Activated CD8-positive, alpha-beta memory T cell treated with anti-CD3 and anti-CD28 coated beads, Interleukin-2, amount 10 ng/mL, durations not matched to agents 7 days and 5 days (primary cell): ENCODE data around the gene DMXL1. TPM values are rescaled to one million over a fixed set of nuclear protein-coding genes. Genes with fewer than 3 reads are reported as not detected.

Source experiments
- ATAC-seq: fragments of 150-1000 bp; cut with Tn5 transposase; one replicate; pipeline ENCODE4 v1.10.0; 2021; ENCODE audit warnings: moderate library complexity
- CTCF ChIA-PET: fragments of 350-600 bp; sonication (Branson Sonifier 250); formaldehyde crosslinking; loops from one replicate; lab custom pipeline; 2021; ENCODE audit warnings: antibody characterized with exemption; lab: Charles Lee
- DNase-seq: peaks from one replicate; pipeline ENCODE4 v3.0.0-alpha.2; 2020
- H3K27ac Mint-ChIP-seq: one replicate; pipeline ENCODE4 v1.8.0; 2021; ENCODE audit warnings: mild to moderate bottlenecking, mixed read lengths
- H3K27me3 Mint-ChIP-seq: one replicate; pipeline ENCODE4 v1.8.0; 2021; ENCODE audit warnings: mixed read lengths
- H3K36me3 Mint-ChIP-seq: one replicate; pipeline ENCODE4 v1.8.0; 2021; ENCODE audit warnings: mild to moderate bottlenecking, mixed read lengths
- H3K4me1 Mint-ChIP-seq: one replicate; pipeline ENCODE4 v1.8.0; 2021; ENCODE audit warnings: mixed read lengths
- H3K4me3 Mint-ChIP-seq: one replicate; pipeline ENCODE4 v1.8.0; 2021; ENCODE audit warnings: mild to moderate bottlenecking, moderate library complexity, mixed read lengths
- H3K9me3 Mint-ChIP-seq: one replicate; pipeline ENCODE4 v1.8.0; 2022; ENCODE audit warnings: low read depth, mixed read lengths
- total RNA-seq, 2 experiments: library from RNA; stranded (reverse); gene quantifications; one replicate each; pipeline ENCODE4 v1.2.3, GENCODE V29; 2021

DMXL1 gene
- total RNA-seq, 2 experiments from 2014 or later = 30.4 to 35.5 TPM

- no peak overlapping the region for H3K27ac Mint-ChIP-seq
- CTCF ChIA-PET = no interaction called here
- DNase-seq (no peak), ATAC-seq (no peak)
- no peaks in the 10 kb centered on the region for H3K27me3 Mint-ChIP-seq
- peaks cover 2% of the 10 kb centered on the region for H3K4me1 Mint-ChIP-seq
- H3K9me3 Mint-ChIP-seq = no peaks in the 10 kb centered on the region
- H3K4me3 Mint-ChIP-seq = no peak overlapping the region
- H3K36me3 Mint-ChIP-seq = no peaks in the 10 kb centered on the region
These were observed 33.2 kb upstream of the DMXL1 start for GRCh38 chr5:119037496-119038215.

DNA sequence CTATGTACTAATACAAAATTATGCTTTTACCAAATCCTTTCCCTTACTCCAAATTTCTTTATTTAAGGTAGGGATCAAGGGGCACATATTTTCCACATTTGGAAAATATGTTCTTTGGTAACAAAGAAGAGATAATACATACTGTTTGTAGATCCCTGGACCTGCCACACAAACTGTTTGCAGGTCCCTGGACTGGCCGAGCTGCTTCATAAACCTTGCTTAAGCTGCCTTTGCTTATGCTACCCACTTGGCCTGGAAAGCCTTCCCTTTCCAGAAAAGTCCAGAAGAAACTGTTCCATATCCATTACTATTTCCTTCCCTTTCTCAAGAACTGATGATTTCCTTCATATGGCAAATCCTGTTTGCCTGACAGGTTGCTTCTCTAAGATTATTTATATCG, 22.6 kb upstream of the DMXL1 start:
- Mint-ChIP-seq H3K4me1 (no peaks in the 10 kb centered on the region), H3K4me3 (no peak overlapping the region), H3K27me3 (peaks cover 5% of the 10 kb centered on the region), H3K9me3 (no peaks in the 10 kb centered on the region), H3K27ac (no peak overlapping the region), H3K36me3 (no peaks in the 10 kb centered on the region)
- DNase-seq (no peak), ATAC-seq (no peak)
- CTCF ChIA-PET = interaction anchor here (1.4 kb wide), 1 partner anchor 60 kb away, joined by 3 read pairs; the partner anchor contains the start of gene DTWD2

GRCh38 chr5:119049824-119050449, 20.9 kb upstream of the DMXL1 start:
- Mint-ChIP-seq H3K27ac (no peak overlapping the region), H3K4me3 (no peak overlapping the region), H3K9me3 (no peaks in the 10 kb centered on the region), H3K27me3 (peaks cover 5% of the 10 kb centered on the region), H3K36me3 (no peaks in the 10 kb centered on the region), H3K4me1 (no peaks in the 10 kb centered on the region)
- DNase-seq (no peak), ATAC-seq (no peak)
- CTCF ChIA-PET = no interaction called here

- Mint-ChIP-seq H3K27ac (no peak overlapping the region), H3K27me3 (peaks cover 5% of the 10 kb centered on the region), H3K9me3 (no peaks in the 10 kb centered on the region), H3K4me1 (no peaks in the 10 kb centered on the region), H3K4me3 (no peak overlapping the region), H3K36me3 (no peaks in the 10 kb centered on the region)
- ATAC-seq = no peak
- CTCF ChIA-PET = interaction anchor here (0.9 kb wide), 1 partner anchor 359 kb away, joined by 3 read pairs; no protein-coding TSS in a partner anchor
- DNase-seq = no peak
These were observed 16.8 kb upstream of the DMXL1 start for GRCh38 chr5:119054101-119054500.

DNA sequence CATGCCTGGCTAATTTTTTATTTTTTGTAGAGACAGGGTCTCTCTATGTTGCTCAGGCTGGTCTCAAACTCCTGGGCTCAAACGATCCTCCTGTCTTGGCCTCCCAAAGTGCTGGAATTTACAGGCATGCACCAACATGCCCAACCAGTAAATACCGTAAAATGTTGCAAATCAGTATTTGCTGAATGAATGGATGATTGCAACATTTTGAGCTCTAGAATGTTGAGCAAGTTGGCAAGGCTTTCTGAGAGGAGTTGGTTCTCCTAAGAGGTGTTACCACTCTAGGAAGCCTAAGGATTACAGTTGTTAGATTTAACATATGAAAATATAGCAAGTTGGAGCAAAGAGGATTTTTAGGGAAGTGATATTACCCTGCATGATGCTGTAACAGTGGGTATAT, 15.6 kb upstream of the DMXL1 start:
- Mint-ChIP-seq H3K36me3 (no peaks in the 10 kb centered on the region), H3K9me3 (no peaks in the 10 kb centered on the region), H3K4me1 (no peaks in the 10 kb centered on the region), H3K27ac (no peak overlapping the region), H3K27me3 (no peaks in the 10 kb centered on the region), H3K4me3 (no peak overlapping the region)
- DNase-seq (no peak), ATAC-seq (no peak)
- CTCF ChIA-PET = interaction anchor here (0.8 kb wide), 1 partner anchor 8 kb away, joined by 3 read pairs; no protein-coding TSS in a partner anchor

DNA sequence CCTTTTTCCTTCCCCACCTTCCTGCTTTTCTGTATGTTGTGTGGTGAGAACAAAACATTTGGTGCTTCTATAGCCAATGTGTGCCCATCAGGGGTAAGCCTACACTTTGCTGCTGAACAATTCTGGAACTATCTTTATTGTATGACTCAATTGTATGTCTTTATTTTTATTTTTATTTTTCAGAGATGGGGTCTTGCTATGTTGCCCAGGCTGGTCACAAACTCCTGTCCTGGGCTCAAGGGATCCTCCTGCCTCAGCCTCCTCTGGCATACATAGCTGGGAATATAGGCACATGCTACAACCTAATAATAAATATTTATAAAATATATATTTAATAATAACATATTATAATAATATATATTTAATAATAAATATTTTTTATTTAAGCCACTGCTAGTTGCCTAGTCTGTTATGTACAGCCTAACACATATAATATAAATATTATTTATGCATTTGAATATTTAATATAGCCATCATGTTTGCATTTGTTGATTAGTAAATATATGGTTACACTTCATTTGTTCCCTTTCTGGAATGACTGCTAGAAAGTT, 11.8 kb upstream of the DMXL1 start:
- Mint-ChIP-seq H3K36me3 (no peaks in the 10 kb centered on the region), H3K4me1 (peaks cover 10% of the 10 kb centered on the region), H3K4me3 (no peak overlapping the region), H3K27me3 (no peaks in the 10 kb centered on the region), H3K27ac (no peak overlapping the region), H3K9me3 (no peaks in the 10 kb centered on the region)
- no peak for DNase-seq
- ATAC-seq = no peak
- CTCF ChIA-PET = interaction anchor here (1.5 to 1.8 kb wide), 2 partner anchors 11 to 71 kb away, joined by 3 to 4 read pairs; partner anchors contain the start of genes DMXL1 and DTWD2

GRCh38 chr5:119059740-119060255, 11.1 kb upstream of the DMXL1 start:
- DNase-seq = no peak

GRCh38 chr5:119063579-119064379, 7.1 kb upstream of the DMXL1 start:
- H3K27ac Mint-ChIP-seq = no peak overlapping the region
- H3K4me1 Mint-ChIP-seq = peaks cover 13% of the 10 kb centered on the region
- CTCF ChIA-PET = interaction anchor here (0.7 to 1.8 kb wide), 2 partner anchors 9 to 21 kb away, joined by 3 to 4 read pairs; no protein-coding TSS in a partner anchor
- ATAC-seq (peak; percentile 81), DNase-seq (no peak)
- no peaks in the 10 kb centered on the region for H3K9me3 Mint-ChIP-seq
- H3K4me3 Mint-ChIP-seq = no peak overlapping the region
- no peaks in the 10 kb centered on the region for H3K27me3 Mint-ChIP-seq
- H3K36me3 Mint-ChIP-seq = no peaks in the 10 kb centered on the region

More at GRCh38 chr5:119059740-119060255, 11.1 kb upstream of the DMXL1 start:
- Mint-ChIP-seq H3K27ac (no peak overlapping the region), H3K4me1 (peaks cover 13% of the 10 kb centered on the region), H3K27me3 (no peaks in the 10 kb centered on the region), H3K4me3 (no peak overlapping the region), H3K9me3 (no peaks in the 10 kb centered on the region), H3K36me3 (no peaks in the 10 kb centered on the region)
- no peak for ATAC-seq
- CTCF ChIA-PET = interaction anchor here (1.5 to 1.8 kb wide), 2 partner anchors 11 to 72 kb away, joined by 3 to 4 read pairs; partner anchors contain the start of genes DMXL1 and DTWD2

DNA sequence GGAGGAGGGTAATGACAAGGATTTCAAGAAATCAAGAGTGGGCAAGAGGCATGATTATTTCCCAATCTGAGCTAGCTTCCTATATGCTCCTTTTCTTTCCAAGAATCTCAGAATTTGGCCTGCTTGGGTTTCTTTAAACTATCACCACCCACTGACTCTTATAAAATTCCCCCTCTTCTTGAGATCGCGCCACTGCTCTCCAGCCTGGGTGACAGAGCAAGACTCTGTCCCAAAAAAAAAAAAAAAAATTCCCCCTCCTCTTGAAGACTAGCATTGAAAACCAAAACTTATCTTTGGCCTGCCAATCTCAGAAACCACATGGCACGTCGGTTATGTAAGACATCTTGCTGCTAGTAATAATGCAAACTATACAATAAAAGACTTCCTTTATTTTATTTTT, 3.4 kb upstream of the DMXL1 start:
- Mint-ChIP-seq H3K4me3 (no peak overlapping the region), H3K27me3 (no peaks in the 10 kb centered on the region), H3K36me3 (peaks cover 2% of the 10 kb centered on the region), H3K4me1 (peaks cover 24% of the 10 kb centered on the region), H3K9me3 (no peaks in the 10 kb centered on the region), H3K27ac (no peak overlapping the region)
- ATAC-seq (no peak), DNase-seq (no peak)
- CTCF ChIA-PET = interaction anchor here (0.9 kb wide), 1 partner anchor 41 kb away, joined by 4 read pairs; no protein-coding TSS in a partner anchor

DNA sequence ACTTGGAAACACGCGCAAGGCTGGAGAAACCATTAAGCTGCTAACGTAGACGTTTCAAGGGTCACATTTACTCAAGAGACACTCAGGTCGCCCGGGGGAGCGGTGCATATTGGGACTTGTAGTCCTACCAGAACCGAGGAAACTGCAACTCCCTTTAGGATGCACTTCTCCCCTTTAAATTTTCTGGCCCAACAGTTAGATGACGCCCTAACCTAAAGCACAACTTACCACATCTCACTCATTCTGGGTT, 384 bp upstream of the DMXL1 start:
- ATAC-seq = peak; percentile 67

GRCh38 chr5:119071561-119071995, 691 bp downstream of the DMXL1 start:
- H3K9me3 Mint-ChIP-seq = no peaks in the 10 kb centered on the region
- peaks cover 44% of the 10 kb centered on the region for H3K4me1 Mint-ChIP-seq
- DNase-seq (no peak), ATAC-seq (peak; percentile 8)
- peak overlapping the region; percentile 95 for H3K4me3 Mint-ChIP-seq
- peaks cover 7% of the 10 kb centered on the region for H3K36me3 Mint-ChIP-seq
- no peaks in the 10 kb centered on the region for H3K27me3 Mint-ChIP-seq
- CTCF ChIA-PET = interaction anchor here (0.6 to 2.0 kb wide), 9 partner anchors 38 to 340 kb away, joined by 3 to 17 read pairs (median 4); no protein-coding TSS in a partner anchor
- peak overlapping the region; percentile 98 for H3K27ac Mint-ChIP-seq

More for the DNA sequence above, 384 bp upstream of the DMXL1 start:
- H3K27me3 Mint-ChIP-seq = no peaks in the 10 kb centered on the region
- H3K36me3 Mint-ChIP-seq = peaks cover 7% of the 10 kb centered on the region
- peak overlapping the region; percentile 98 for H3K27ac Mint-ChIP-seq
- peaks cover 36% of the 10 kb centered on the region for H3K4me1 Mint-ChIP-seq
- peak overlapping the region; percentile 95 for H3K4me3 Mint-ChIP-seq
- no peaks in the 10 kb centered on the region for H3K9me3 Mint-ChIP-seq
- DNase-seq = no peak
- CTCF ChIA-PET = interaction anchor here (1.0 to 2.0 kb wide), 11 partner anchors 10 to 341 kb away, joined by 3 to 17 read pairs (median 4); partner anchors contain the start of gene DTWD2

DNA sequence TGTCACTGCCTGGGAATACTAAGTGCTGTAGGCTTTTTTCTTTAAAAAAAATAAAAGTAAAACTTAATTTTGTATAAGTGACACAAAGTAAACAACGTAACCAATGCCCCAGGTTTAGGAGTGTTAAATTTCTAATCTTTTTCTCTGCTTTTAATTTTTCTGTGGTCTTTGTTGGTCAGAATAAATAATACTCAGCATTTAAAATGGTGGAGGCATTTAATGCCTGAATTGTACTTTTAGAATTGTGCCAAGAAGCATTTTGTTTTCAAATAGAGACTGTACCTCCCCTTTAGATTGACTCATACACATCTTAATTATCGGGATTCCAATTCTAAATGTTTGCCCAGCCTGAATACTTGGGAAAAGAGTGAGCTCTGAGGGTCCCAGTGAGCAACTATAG, 1.6 kb downstream of the DMXL1 start:
- no peak for DNase-seq
- CTCF ChIA-PET = interaction anchor here (1.8 kb wide), 1 partner anchor 339 kb away, joined by 4 read pairs; no protein-coding TSS in a partner anchor
- H3K4me3 Mint-ChIP-seq = peak overlapping the region; percentile 57
- H3K27ac Mint-ChIP-seq = peak overlapping the region; percentile 77
- peaks cover 7% of the 10 kb centered on the region for H3K36me3 Mint-ChIP-seq
- H3K9me3 Mint-ChIP-seq = no peaks in the 10 kb centered on the region
- H3K4me1 Mint-ChIP-seq = peaks cover 46% of the 10 kb centered on the region
- H3K27me3 Mint-ChIP-seq = no peaks in the 10 kb centered on the region
- ATAC-seq = no peak
